ENCODE data around the gene TRAF3IP3. TPM values are rescaled to one million over a fixed set of nuclear protein-coding genes. Genes with fewer than 3 reads are reported as not detected.

The TRAF3IP3 gene
- total and polyA plus RNA-seq, 2 donors (not counting 3 experiments of a cell fraction or from before 2014, with no cell fraction given) = not detected

GRCh38 chr1:209805341-209805781 lies 49.5 kb downstream of the TRAF3IP3 start:
- H3K79me2 ChIP-seq (ENCODE audit: control insufficient read depth, insufficient read depth, low read length) = no peaks in the 10 kb centered on the region
- peaks cover 44% of the 10 kb centered on the region for H3K4me1 ChIP-seq (ENCODE audit: control insufficient read depth, extremely low read depth, insufficient read depth, low read length)
- no peaks in the 10 kb centered on the region for H4K20me1 ChIP-seq (replicated peaks; ENCODE audit: control insufficient read depth, extremely low read depth, insufficient read depth, low read length)
- peak overlapping the region; percentile 4 for H3K27ac ChIP-seq (ENCODE audit: insufficient read depth, low read depth, low read length)
- H3K9me1 ChIP-seq (replicated peaks; ENCODE audit: control insufficient read depth, extremely low read depth, insufficient read depth, low read length) = no peaks in the 10 kb centered on the region
- H2AFZ ChIP-seq (ENCODE audit: low read depth, low read length) = peak overlapping the region; percentile 16
- FAIRE-seq (no peak), DNase-seq (ENCODE audit: low read depth, low spot score) (peak; percentile 37)
- ChIA-PET POLR2A (interaction anchor here (1.6 kb wide), 1 partner anchor 18 kb away, joined by 3 read pairs; no protein-coding TSS in a partner anchor), CTCF (interaction anchor here (2.7 kb wide), 1 partner anchor 18 kb away, joined by 13 read pairs; no protein-coding TSS in a partner anchor)
- H3K27me3 ChIP-seq (ENCODE audit: control insufficient read depth in 2 of 2, insufficient read depth in 2 of 2, low read length in 2 of 2) = no peaks in the 10 kb centered on the region
- H3K4me2 ChIP-seq (ENCODE audit: insufficient read depth, low read length) = peak overlapping the region; percentile 57
- peak in 1 of 2 donors; percentile 8 for TF ChIP-seq CTCF (IDR thresholded peaks at IDR 0.05; ENCODE audit: extremely low read depth in 1 of 2, insufficient read depth in 1 of 2, low read depth in 1 of 2, low read length in 2 of 2)
- no peak for TF ChIP-seq FOS (IDR thresholded peaks at IDR 0.05; ENCODE audit: borderline replicate concordance, insufficient read depth, low read length)
- no peaks in the 10 kb centered on the region for H3K9me3 ChIP-seq (replicated peaks; ENCODE audit: control insufficient read depth, insufficient read depth, low read length)
- dilution Hi-C loops (cut with MboI; ENCODE audit: extremely low pct_ligation_motif_present, low sequenced_read_pairs) = no loop called here
- no TSS peak for BruUV-seq (replicated peaks)
- intact Hi-C loops (cut with micrococcal nuclease) = no loop called here
- peak overlapping the region in 2 of 3 experiments; percentile 51 to 81 for H3K4me3 ChIP-seq (replicated peaks in 1 of 3; ENCODE audit: insufficient read depth in 1 of 3, low read depth in 1 of 3, low read length in 3 of 3)
- no peaks in the 10 kb centered on the region for H3K36me3 ChIP-seq (ENCODE audit: control insufficient read depth in 2 of 2, extremely low read depth in 1 of 2, insufficient read depth in 2 of 2, low read length in 2 of 2)
- peak overlapping the region; percentile 57 for H3K9ac ChIP-seq (replicated peaks; ENCODE audit: extremely low read depth, insufficient read depth, low read length)

- peak within 1 kb of the TSS in 2 of 3 experiments; percentile 51 to 81 for H3K4me3 ChIP-seq (replicated peaks in 1 of 3; ENCODE audit: insufficient read depth in 1 of 3, low read depth in 1 of 3, low read length in 3 of 3)
- TSS peak; percentile 60 for BruUV-seq (replicated peaks)
These were observed 50.3 kb downstream of the TRAF3IP3 start, which contains the start of gene IRF6 for GRCh38 chr1:209805875-209806760. Gene IRF6, minus strand, starts transcription at chr1:209806142. Its CDS starts 4,729 bp downstream, at chr1:209801413.

More at GRCh38 chr1:209805875-209806760, 50.3 kb downstream of the TRAF3IP3 start, which contains the start of gene IRF6:
- Histone ChIP-seq H3K9me3 (replicated peaks; ENCODE audit: control insufficient read depth, insufficient read depth, low read length) (no peaks in the 10 kb centered on the region), H2AFZ (ENCODE audit: low read depth, low read length) (peak within 1 kb of the TSS; percentile 16), H3K79me2 (ENCODE audit: control insufficient read depth, insufficient read depth, low read length) (no peaks in the 10 kb centered on the region), H4K20me1 (replicated peaks; ENCODE audit: control insufficient read depth, extremely low read depth, insufficient read depth, low read length) (no peaks in the 10 kb centered on the region), H3K9ac (replicated peaks; ENCODE audit: extremely low read depth, insufficient read depth, low read length) (peak within 1 kb of the TSS; percentile 57), H3K27ac (ENCODE audit: insufficient read depth, low read depth, low read length) (peak within 1 kb of the TSS; percentile 47), H3K9me1 (replicated peaks; ENCODE audit: control insufficient read depth, extremely low read depth, insufficient read depth, low read length) (no peaks in the 10 kb centered on the region), H3K4me1 (ENCODE audit: control insufficient read depth, extremely low read depth, insufficient read depth, low read length) (peaks cover 38% of the 10 kb centered on the region), H3K36me3 (ENCODE audit: control insufficient read depth in 2 of 2, extremely low read depth in 1 of 2, insufficient read depth in 2 of 2, low read length in 2 of 2) (no peaks in the 10 kb centered on the region), H3K4me2 (ENCODE audit: insufficient read depth, low read length) (peak within 1 kb of the TSS; percentile 57), H3K27me3 (ENCODE audit: control insufficient read depth in 2 of 2, insufficient read depth in 2 of 2, low read length in 2 of 2) (no peaks in the 10 kb centered on the region)
- ChIA-PET POLR2A (interaction anchor here (1.6 kb wide), 1 partner anchor 17 kb away, joined by 3 read pairs; no protein-coding TSS in a partner anchor), CTCF (interaction anchor here (2.7 kb wide), 1 partner anchor 17 kb away, joined by 13 read pairs; no protein-coding TSS in a partner anchor)
- FAIRE-seq = peak; percentile 37
- DNase-seq (ENCODE audit: low read depth, low spot score) = peak; percentile 87
- TF ChIP-seq FOS (IDR thresholded peaks at IDR 0.05; ENCODE audit: borderline replicate concordance, insufficient read depth, low read length) (no peak), POLR2A (IDR thresholded peaks at IDR 0.05; ENCODE audit: low read depth, low read length) (peak; percentile 50)
- dilution Hi-C loops (cut with MboI; ENCODE audit: extremely low pct_ligation_motif_present, low sequenced_read_pairs) = no loop called here
- intact Hi-C loops (cut with micrococcal nuclease) = no loop called here
